HG02884 (cell line): ENCODE data around the gene TLE4.
"Not testable (repeated sequence)": the region's sequence is repeated elsewhere in the genome, so short reads cannot be mapped to it uniquely, and the experiment has no call there.

Experiments used
- ATAC-seq: cut with Tn5 transposase; IDR thresholded peaks from one replicate; pipeline ENCODE4 v1.9.1; 2021; ENCODE audit warnings: mild to moderate bottlenecking, moderate library complexity; ENCODE audit not compliant: unreplicated experiment

TLE4 gene

GRCh38 chr9:79598562-79599345, 27.0 kb downstream of the TLE4 start:
- ATAC-seq = no peak

- no peak for ATAC-seq
Observed at GRCh38 chr9:79600466-79600865, 28.7 kb downstream of the TLE4 start.

GRCh38 chr9:79603222-79603920, 31.6 kb downstream of the TLE4 start:
- ATAC-seq = no peak

- ATAC-seq = no peak
Observed at GRCh38 chr9:79604149-79604548, 32.4 kb downstream of the TLE4 start.

- ATAC-seq = no peak
Observed at GRCh38 chr9:79604921-79605562, 33.3 kb downstream of the TLE4 start.

- not testable (repeated sequence) for ATAC-seq
Observed at GRCh38 chr9:79606529-79606928, 34.8 kb downstream of the TLE4 start.

GRCh38 chr9:79609468-79610018, 37.8 kb downstream of the TLE4 start:
- no peak for ATAC-seq

- ATAC-seq = no peak
Observed at GRCh38 chr9:79610019-79610631, 38.4 kb downstream of the TLE4 start.

GRCh38 chr9:79610791-79611614, 39.2 kb downstream of the TLE4 start:
- ATAC-seq = peak; percentile 97

- ATAC-seq = no peak
Observed at GRCh38 chr9:79613145-79613544, 41.4 kb downstream of the TLE4 start.

- no peak for ATAC-seq
Observed at GRCh38 chr9:79615038-79615437, 43.3 kb downstream of the TLE4 start.

GRCh38 chr9:79616013-79616412, 44.2 kb downstream of the TLE4 start:
- no peak for ATAC-seq

- ATAC-seq = no peak
Observed at GRCh38 chr9:79616971-79617370, 45.2 kb downstream of the TLE4 start.

GRCh38 chr9:79617395-79617794, 45.6 kb downstream of the TLE4 start:
- no peak for ATAC-seq

- no peak for ATAC-seq
Observed at GRCh38 chr9:79619930-79620329, 48.2 kb downstream of the TLE4 start.

- no peak for ATAC-seq
Observed at GRCh38 chr9:79621916-79622575, 50.3 kb downstream of the TLE4 start.

GRCh38 chr9:79623799-79624721, 52.3 kb downstream of the TLE4 start:
- peak; percentile 86 for ATAC-seq

- no peak for ATAC-seq
Observed at GRCh38 chr9:79629721-79630120, 58.0 kb downstream of the TLE4 start.
